ENCODE results near the gene CENPL.
"Not testable (repeated sequence)": the region's sequence is repeated elsewhere in the genome, so short reads cannot be mapped to it uniquely, and the experiment has no call there.

Gene CENPL

DNA sequence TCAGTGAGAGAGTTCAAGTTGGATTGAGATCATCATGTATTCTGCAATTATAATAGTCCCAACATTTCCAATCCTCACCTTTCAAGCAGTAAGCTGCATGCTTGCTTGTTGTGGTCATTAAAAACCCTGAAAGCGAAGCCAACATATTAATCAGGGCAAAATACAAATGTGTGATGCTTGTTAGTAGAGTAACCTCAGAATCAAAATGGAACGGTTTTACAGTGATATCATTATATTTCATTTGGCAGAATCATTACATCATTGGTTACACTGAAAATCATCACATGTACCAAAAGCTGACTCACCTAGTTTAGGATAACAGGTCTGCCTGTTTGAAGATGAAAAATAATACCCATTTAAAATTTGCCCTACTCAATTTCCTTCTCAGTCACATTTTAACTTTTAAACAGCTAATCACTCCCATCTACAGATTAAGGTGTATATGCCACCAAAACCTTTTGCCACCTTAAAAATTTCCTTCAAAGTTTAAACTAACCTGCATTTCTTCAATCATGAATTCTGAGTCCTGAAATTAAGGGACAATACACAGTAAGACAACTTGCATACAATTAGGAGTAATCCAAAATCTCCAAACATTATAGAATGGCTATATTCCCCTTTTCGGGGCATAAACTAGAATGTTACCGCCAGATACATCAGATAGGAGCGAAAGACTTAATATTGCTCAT is 39.6 kb upstream of the CENPL start:
- Histone ChIP-seq H3K36me3 (ENCODE audit: control insufficient read depth in 1 of 2, insufficient read depth in 2 of 2, low read depth in 1 of 2, low read length in 2 of 2) (peaks cover 19 to 64% of the 10 kb centered on the region in 2 experiments), H4K8ac (ENCODE audit: low read length) (no peak overlapping the region), H4K91ac (ENCODE audit: low read length) (no peak overlapping the region), H3K9ac (ENCODE audit: low read length) (peak overlapping the region; percentile 92), H3K4me2 (ENCODE audit: low read length, poor library complexity, severe bottlenecking) (no peak overlapping the region), H3K18ac (ENCODE audit: low read depth in 1 of 2, low read length in 2 of 2) (no peak overlapping the region), H2BK12ac (ENCODE audit: low read length in 2 of 2) (no peak overlapping the region), H3K4me1 (ENCODE audit: control insufficient read depth, insufficient read depth, low read depth, low read length) (no peaks in the 10 kb centered on the region), H2BK5ac (ENCODE audit: low read depth, low read length, poor library complexity, severe bottlenecking) (no peak overlapping the region), H2BK120ac (ENCODE audit: low read depth, low read length) (no peak overlapping the region), H3K14ac (ENCODE audit: low read length in 2 of 2) (no peak overlapping the region), H3K79me1 (replicated peaks; ENCODE audit: low read length, poor library complexity, severe bottlenecking) (peaks cover 2% of the 10 kb centered on the region), H3K27ac (ENCODE audit: low read length, poor library complexity, severe bottlenecking) (no peak overlapping the region), H2AK5ac (ENCODE audit: low read length, severe bottlenecking) (no peak overlapping the region), H3K4ac (ENCODE audit: low read depth in 1 of 2, low read length in 2 of 2) (no peak overlapping the region), H3K27me3 (ENCODE audit: control insufficient read depth in 1 of 2, insufficient read depth in 1 of 2, low read length in 2 of 2) (no peaks in the 10 kb centered on the region), H3K4me3 (ENCODE audit: insufficient read depth in 1 of 2, low read depth in 1 of 2, low read length in 2 of 2) (peak overlapping the region in 1 of 2 experiments; percentile 91), H3K9me3 (ENCODE audit: control insufficient read depth, low read length) (no peaks in the 10 kb centered on the region), H2BK15ac (ENCODE audit: low read depth, poor library complexity, severe bottlenecking) (no peak overlapping the region), H2AFZ (ENCODE audit: low read depth, low read length) (no peak overlapping the region), H3K23ac (ENCODE audit: low read length in 2 of 2) (no peak overlapping the region)
- WGBS, result 87% methylated on average over 3 of the region's 5 CpGs
- DNase-seq, result no peak

DNA sequence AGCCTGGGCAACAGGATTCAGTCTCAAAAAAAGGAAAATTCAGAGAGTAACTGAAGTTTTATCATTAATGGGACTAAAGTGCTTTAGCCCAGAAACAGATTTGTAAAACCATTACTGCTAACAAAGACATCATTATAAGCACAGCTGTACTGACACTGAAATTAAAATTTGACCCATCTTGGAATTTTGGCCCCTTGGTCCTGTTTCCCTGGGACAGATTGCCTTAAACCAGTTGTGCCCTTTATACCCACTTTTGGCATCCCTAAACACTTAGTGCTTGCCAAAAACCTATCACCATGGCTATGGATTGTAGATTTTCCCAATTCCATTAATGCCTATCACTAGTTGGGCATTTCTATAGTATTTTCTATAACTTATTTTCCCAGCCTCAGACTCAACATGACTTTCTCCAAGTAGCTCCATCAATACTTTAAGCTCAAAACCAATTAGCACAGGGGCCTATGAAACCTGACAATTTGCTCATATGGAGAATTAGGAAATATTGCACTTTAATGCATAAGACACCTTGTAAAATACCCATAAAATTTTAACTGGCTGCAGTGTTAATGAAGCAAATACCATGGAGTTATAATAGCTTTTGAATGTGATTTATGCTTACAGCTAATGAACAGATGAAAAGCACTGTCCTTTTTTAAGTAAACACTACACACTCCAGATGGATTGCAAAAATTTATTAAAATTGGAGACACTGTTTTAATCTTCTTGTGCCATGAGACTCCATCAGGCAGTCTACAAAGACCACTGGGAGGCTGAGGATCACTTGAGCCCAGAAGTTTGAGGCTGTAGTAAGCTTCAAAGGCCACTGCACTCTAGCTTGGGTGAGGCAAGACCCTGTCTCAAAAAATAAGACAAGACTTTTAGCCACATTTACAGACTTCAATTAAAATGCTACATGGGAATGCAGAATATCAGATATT is 38.8 kb upstream of the CENPL start:
- Histone ChIP-seq H2BK120ac (ENCODE audit: low read depth, low read length) (no peak overlapping the region), H3K27me3 (ENCODE audit: control insufficient read depth in 1 of 2, insufficient read depth in 1 of 2, low read length in 2 of 2) (no peaks in the 10 kb centered on the region), H3K79me1 (replicated peaks; ENCODE audit: low read length, poor library complexity, severe bottlenecking) (no peaks in the 10 kb centered on the region), H2BK12ac (ENCODE audit: low read length in 2 of 2) (no peak overlapping the region), H2BK5ac (ENCODE audit: low read depth, low read length, poor library complexity, severe bottlenecking) (no peak overlapping the region), H3K4me2 (ENCODE audit: low read length, poor library complexity, severe bottlenecking) (no peak overlapping the region), H3K36me3 (ENCODE audit: control insufficient read depth in 1 of 2, insufficient read depth in 2 of 2, low read depth in 1 of 2, low read length in 2 of 2) (peaks cover 19 to 69% of the 10 kb centered on the region in 2 experiments), H3K27ac (ENCODE audit: low read length, poor library complexity, severe bottlenecking) (peak overlapping the region; percentile 16), H3K9me3 (ENCODE audit: control insufficient read depth, low read length) (no peaks in the 10 kb centered on the region), H3K14ac (ENCODE audit: low read length in 2 of 2) (no peak overlapping the region), H3K18ac (ENCODE audit: low read depth in 1 of 2, low read length in 2 of 2) (no peak overlapping the region), H3K23ac (ENCODE audit: low read length in 2 of 2) (no peak overlapping the region), H2BK15ac (ENCODE audit: low read depth, poor library complexity, severe bottlenecking) (no peak overlapping the region), H2AK5ac (ENCODE audit: low read length, severe bottlenecking) (no peak overlapping the region), H3K9ac (ENCODE audit: low read length) (peak overlapping the region; percentile 92), H4K8ac (ENCODE audit: low read length) (no peak overlapping the region), H3K4me3 (ENCODE audit: insufficient read depth in 1 of 2, low read depth in 1 of 2, low read length in 2 of 2) (no peak overlapping the region), H2AFZ (ENCODE audit: low read depth, low read length) (no peak overlapping the region), H3K4me1 (ENCODE audit: control insufficient read depth, insufficient read depth, low read depth, low read length) (no peaks in the 10 kb centered on the region), H4K91ac (ENCODE audit: low read length) (no peak overlapping the region), H3K4ac (ENCODE audit: low read depth in 1 of 2, low read length in 2 of 2) (no peak overlapping the region)
- no peak for DNase-seq

DNA sequence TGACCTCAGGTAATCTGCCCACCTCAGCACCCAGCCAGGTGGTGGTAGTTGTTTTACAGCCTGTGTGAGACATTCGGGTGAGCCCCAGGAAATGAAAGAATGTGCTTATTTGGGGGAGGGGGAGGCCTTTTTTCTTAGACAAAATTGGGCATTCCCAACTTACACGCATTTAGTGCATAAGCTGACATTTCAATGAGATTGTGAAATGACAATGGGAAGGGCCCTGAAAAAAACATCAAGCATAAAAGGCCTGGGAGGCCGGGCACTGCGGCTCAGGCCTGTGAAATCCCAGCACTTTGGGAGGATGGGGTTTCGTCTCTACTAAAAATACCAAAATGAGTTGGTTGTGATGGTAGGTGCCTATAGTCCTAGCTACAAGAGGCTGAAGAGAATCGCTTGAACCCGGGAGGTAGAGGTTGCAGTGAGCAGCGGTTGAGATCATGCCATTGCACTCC is 38.1 kb upstream of the CENPL start:
- H2AFZ ChIP-seq (ENCODE audit: low read depth, low read length), result no peak overlapping the region
- H3K4me3 ChIP-seq (ENCODE audit: insufficient read depth in 1 of 2, low read depth in 1 of 2, low read length in 2 of 2), result no peak overlapping the region
- H2BK15ac ChIP-seq (ENCODE audit: low read depth, poor library complexity, severe bottlenecking), result no peak overlapping the region
- H3K4me1 ChIP-seq (ENCODE audit: control insufficient read depth, insufficient read depth, low read depth, low read length), result no peaks in the 10 kb centered on the region
- no peak overlapping the region for H3K9ac ChIP-seq (ENCODE audit: low read length)
- 82% methylated on average over 8 of the region's 8 CpGs for WGBS
- no peak overlapping the region for H3K14ac ChIP-seq (ENCODE audit: low read length in 2 of 2)
- H3K27ac ChIP-seq (ENCODE audit: low read length, poor library complexity, severe bottlenecking), result peak overlapping the region; percentile 30
- H3K18ac ChIP-seq (ENCODE audit: low read depth in 1 of 2, low read length in 2 of 2), result no peak overlapping the region
- H2BK5ac ChIP-seq (ENCODE audit: low read depth, low read length, poor library complexity, severe bottlenecking), result no peak overlapping the region
- peaks cover 19 to 75% of the 10 kb centered on the region in 2 experiments for H3K36me3 ChIP-seq (ENCODE audit: control insufficient read depth in 1 of 2, insufficient read depth in 2 of 2, low read depth in 1 of 2, low read length in 2 of 2)
- H3K79me1 ChIP-seq (replicated peaks; ENCODE audit: low read length, poor library complexity, severe bottlenecking), result no peaks in the 10 kb centered on the region
- H2AK5ac ChIP-seq (ENCODE audit: low read length, severe bottlenecking), result no peak overlapping the region
- H2BK120ac ChIP-seq (ENCODE audit: low read depth, low read length), result no peak overlapping the region
- H4K91ac ChIP-seq (ENCODE audit: low read length), result no peak overlapping the region
- H2BK12ac ChIP-seq (ENCODE audit: low read length in 2 of 2), result no peak overlapping the region
- H3K27me3 ChIP-seq (ENCODE audit: control insufficient read depth in 1 of 2, insufficient read depth in 1 of 2, low read length in 2 of 2), result no peaks in the 10 kb centered on the region
- H3K4me2 ChIP-seq (ENCODE audit: low read length, poor library complexity, severe bottlenecking), result no peak overlapping the region
- H3K23ac ChIP-seq (ENCODE audit: low read length in 2 of 2), result no peak overlapping the region
- no peak for DNase-seq
- no peaks in the 10 kb centered on the region for H3K9me3 ChIP-seq (ENCODE audit: control insufficient read depth, low read length)
- H4K8ac ChIP-seq (ENCODE audit: low read length), result no peak overlapping the region
- no peak overlapping the region for H3K4ac ChIP-seq (ENCODE audit: low read depth in 1 of 2, low read length in 2 of 2)

DNA sequence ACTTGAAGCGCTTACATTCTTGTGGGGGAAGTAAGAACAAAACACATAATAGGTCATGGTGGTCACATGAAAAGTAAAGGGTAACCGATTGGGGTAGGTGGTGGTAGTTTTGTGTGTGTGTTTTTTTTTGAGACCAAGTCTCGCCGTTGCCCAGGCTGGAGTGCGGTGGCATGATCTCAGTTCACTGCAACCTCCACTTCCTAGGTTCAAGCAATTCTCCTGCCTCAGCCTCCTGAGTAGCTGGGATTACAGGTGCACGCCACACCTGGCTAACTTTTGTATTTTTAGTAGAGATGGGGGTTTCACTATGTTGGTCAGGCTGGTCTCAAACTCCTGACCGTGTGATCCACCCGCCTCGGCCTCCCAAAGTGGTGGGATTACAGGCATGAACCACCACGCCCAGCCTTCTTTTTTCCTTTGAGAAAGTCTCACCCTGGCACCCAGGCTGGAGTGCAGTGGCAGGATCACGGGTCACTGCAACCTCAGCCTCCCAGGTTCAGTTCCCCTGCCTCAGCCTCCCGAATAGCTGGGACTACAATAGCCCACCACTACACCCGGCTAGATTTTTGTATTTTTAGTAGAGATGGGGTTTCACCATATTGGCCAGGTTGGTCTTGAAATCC is 37.6 kb upstream of the CENPL start:
- not testable (repeated sequence) for H2BK12ac ChIP-seq (ENCODE audit: low read length in 2 of 2); DNase-seq; H2BK15ac ChIP-seq (ENCODE audit: low read depth, poor library complexity, severe bottlenecking); H4K8ac ChIP-seq (ENCODE audit: low read length); H2AK5ac ChIP-seq (ENCODE audit: low read length, severe bottlenecking); H3K23ac ChIP-seq (ENCODE audit: low read length in 2 of 2); H3K9ac ChIP-seq (ENCODE audit: low read length); H3K4ac ChIP-seq (ENCODE audit: low read depth in 1 of 2, low read length in 2 of 2); H3K4me3 ChIP-seq (ENCODE audit: insufficient read depth in 1 of 2, low read depth in 1 of 2, low read length in 2 of 2); H4K91ac ChIP-seq (ENCODE audit: low read length); H3K27ac ChIP-seq (ENCODE audit: low read length, poor library complexity, severe bottlenecking); H3K79me1 ChIP-seq (replicated peaks; ENCODE audit: low read length, poor library complexity, severe bottlenecking); H2AFZ ChIP-seq (ENCODE audit: low read depth, low read length); H3K27me3 ChIP-seq (ENCODE audit: control insufficient read depth in 1 of 2, insufficient read depth in 1 of 2, low read length in 2 of 2); H3K9me3 ChIP-seq (ENCODE audit: control insufficient read depth, low read length); H3K18ac ChIP-seq (ENCODE audit: low read depth in 1 of 2, low read length in 2 of 2); H3K14ac ChIP-seq (ENCODE audit: low read length in 2 of 2); H2BK120ac ChIP-seq (ENCODE audit: low read depth, low read length); H3K4me1 ChIP-seq (ENCODE audit: control insufficient read depth, insufficient read depth, low read depth, low read length); H2BK5ac ChIP-seq (ENCODE audit: low read depth, low read length, poor library complexity, severe bottlenecking); H3K4me2 ChIP-seq (ENCODE audit: low read length, poor library complexity, severe bottlenecking)
- 58% methylated on average over 11 of the region's 13 CpGs for WGBS
- peaks cover 19 to 81% of the 10 kb centered on the region in 2 experiments for H3K36me3 ChIP-seq (ENCODE audit: control insufficient read depth in 1 of 2, insufficient read depth in 2 of 2, low read depth in 1 of 2, low read length in 2 of 2)
